ENCODE results near the gene MED15.

The MED15 gene

DNA sequence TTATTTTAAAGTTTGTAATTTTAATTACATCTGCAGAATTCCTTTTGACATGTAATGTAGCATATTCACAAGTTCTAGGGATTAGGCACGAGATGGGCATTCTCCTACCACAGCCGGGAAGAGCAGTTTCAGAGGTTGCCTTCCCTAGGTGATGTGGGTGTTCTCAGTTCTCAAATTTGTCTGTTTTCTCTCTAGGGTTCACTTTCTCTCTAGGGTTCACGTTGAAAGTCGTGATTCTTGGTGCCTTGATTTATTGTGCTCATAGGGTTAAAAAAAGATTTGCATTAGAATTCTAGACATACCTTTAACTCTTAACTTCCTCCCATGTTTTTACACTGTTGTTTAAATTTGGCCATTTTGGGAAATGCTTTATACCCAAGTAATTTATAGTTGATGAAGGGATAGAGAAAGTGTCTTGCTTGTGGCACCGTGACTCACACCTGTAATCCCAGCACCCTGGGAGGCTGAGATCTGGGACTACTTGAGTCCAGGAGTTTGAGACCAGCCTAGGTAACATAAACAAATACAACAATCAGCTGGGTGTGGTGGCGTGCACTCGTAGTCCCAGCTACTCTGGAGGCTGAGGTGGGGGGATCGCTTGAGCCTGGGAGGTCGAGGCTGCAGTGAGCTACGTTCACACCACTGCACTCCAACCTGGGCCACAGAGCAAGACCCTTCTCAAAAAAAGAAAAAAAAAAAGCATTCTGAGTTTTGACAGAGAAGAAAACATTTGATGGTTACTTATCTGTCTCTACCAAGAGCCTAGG, 3.6 kb downstream of the MED15 start:
- DNase-seq (ENCODE audit: low spot score) = no peak

DNA sequence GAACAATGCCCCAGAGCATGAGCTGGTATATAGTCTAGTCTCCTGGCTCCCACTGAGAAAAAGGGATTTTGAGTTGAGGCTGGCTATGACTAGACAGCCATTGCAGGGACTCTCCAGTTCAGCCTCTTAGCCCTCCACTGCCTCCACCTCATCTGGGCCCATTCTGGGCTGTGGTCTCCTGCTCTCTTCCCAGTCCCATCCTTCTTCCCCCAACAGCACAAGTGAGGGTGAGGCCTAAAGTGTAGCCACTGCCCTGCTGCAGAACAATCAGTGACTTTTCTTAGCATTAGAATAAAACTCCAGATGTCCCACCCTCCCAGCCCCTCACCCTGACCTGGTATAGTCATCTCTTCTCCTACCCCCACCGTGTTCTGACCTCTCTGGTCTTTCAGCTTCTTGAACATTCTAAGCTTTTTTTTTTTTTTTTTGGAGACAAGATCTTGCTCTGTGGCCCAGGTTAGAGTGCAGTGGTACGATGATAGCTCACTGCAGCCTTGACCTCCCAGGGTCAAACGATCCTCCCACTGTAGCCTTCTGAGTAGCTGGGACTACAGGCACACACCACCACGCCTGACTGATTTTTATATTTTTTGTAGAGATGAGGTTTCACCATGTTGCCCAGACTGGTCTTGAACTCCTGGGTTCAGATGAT, 4.3 kb downstream of the MED15 start:
- no peak for DNase-seq (ENCODE audit: low spot score)

DNA sequence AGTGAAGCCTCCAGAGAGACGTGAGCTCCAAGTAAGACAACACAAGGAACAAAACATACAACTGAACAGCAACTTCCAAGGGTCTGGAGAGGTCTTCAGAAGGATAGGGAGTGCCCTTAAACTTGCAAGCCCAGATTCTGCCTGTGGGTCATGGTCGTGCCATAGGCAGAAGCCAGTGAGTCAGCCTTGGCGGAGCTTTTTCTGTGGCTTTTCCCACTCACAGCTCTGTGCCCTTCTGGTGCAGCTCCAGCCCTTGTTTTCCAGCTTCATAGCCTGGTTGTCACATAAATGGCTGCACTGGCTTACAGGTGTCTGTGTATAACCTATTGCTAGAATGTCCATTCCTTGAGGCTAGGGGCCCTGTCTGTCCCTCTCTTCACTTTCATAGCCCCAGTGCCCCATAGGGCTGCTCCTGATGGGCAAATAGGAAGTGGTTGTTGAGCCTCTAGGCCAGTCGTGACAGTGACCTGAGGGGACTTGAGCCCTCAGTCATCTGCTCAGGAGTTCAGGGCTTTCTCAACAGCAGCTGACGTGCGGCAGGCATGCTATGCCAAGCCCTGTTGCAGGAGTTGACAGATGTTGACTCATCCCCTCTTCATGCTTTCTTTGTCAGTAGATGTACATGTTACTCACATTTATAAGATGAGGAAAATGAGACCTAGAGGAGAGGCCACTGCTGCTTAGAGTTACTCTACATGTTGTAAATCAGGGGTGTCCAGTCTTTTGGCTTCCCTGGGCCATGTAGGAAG, 7.4 kb downstream of the MED15 start:
- peak; percentile 82 for DNase-seq (ENCODE audit: low spot score)

DNA sequence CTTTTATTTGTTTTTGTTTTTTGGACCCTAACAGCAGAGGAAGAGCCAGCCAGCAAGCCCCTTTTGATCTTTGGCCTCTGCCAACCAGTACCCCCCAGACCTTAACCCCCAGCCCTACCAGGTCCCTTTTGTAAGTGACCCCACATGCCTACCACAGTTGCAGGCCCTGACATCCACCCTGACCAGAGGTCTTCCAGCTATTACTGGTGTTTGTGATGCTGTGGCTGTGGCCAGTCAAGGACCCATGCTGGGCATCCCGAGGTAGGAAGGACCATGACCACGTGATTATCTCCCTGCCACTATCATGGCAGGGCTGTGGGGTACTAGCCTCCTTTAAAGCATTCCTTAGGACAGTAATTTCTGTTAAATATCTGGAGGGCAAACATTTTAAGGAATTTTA, 9.0 kb downstream of the MED15 start:
- DNase-seq (ENCODE audit: low spot score) = no peak

DNA sequence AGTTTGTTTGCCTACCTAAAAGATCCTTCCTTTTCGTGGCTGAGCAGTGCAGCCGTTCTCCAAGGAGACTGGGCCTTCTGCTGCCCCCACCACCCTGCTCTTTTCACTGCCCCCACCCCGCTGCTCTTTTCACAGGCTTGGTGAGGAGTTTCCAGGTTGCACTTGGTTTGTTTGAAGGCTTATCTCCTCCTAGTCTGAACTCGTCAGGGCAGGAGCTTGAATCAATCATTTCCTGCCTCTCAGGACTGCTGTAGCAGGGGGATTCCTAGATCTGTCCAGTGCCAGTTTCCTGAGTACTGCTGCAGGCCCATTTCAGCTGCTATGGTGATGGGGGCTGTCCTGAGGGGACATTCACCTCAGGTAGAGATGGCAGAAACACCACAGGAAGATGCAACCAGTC, 10.0 kb downstream of the MED15 start:
- no peak for DNase-seq (ENCODE audit: low spot score)

DNA sequence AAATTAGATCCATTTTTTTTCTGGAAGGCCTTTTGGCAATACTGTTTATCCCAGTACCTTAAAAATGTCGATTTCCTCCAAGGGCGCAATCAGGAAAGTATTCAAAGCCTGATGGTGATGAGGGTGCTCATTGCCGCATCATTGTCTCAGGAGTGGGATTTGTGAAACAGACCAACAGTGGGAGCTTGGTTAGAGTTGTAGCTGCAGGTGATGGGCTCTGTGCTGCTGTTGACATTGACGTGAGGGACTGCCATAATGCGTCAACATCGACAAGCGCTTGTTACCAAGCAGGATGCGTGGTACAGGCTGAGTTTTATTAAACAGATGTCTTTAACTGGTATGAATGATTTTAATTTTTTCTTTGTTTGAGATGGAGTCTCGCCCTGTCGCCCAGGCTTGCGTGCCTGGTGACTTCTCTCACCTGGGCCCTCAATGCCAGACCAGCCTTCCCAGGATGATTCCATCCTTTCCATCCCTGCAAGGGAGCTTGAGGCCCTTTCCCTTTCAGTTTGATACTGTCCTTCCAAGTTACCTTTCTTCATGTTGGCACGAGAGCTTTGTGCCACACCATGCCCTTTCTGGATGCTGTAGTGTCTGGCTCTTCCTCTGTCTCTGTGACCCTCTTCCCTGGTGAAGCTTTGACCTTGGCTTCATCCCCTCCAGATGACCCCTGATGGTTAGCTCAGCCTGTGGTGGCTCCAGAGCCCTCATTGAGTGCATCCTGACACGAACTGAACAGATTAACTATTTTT, 10.6 kb downstream of the MED15 start:
- DNase-seq (ENCODE audit: low spot score) = no peak

DNA sequence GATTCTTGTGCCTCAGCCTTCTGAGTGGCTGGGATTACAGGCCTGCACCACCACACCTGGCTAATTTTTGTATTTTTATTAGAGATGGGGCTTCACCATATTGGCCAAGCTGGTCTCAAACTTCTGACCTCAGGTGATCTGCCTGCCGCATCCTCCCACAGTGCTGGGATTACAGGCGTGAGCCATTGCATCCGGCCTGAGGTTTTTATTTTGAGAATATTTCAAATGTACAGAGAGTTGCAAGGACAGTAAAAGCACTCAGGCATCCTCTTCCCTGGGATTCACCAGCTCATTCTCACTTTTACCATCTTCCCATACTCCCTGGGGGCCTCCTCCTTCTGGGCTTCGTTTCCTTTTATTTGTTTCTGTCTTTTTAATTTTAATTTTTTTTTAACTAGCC, 12.1 kb downstream of the MED15 start:
- DNase-seq (ENCODE audit: low spot score) = no peak

DNA sequence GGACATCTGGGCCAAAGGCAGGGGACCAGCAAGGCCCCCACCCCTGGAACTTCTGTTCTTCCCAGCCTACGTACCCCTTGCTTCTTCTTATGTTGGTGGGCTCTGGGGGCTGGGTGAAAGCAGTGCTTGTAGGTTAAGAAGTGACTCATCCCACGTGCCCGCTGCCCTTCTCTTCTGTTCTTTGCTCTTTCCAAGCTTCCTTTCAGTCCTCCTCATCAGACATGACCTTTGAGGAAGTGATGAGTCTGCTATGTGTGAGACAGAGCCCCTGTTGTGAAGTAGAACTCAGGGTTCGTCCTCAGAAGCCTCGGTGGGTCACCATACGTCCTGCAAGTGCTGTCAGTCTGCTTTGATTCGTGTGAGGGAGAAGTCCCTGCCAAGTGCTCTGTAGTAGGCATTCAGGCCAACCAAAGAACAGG, 12.7 kb downstream of the MED15 start:
- DNase-seq (ENCODE audit: low spot score) = no peak

DNA sequence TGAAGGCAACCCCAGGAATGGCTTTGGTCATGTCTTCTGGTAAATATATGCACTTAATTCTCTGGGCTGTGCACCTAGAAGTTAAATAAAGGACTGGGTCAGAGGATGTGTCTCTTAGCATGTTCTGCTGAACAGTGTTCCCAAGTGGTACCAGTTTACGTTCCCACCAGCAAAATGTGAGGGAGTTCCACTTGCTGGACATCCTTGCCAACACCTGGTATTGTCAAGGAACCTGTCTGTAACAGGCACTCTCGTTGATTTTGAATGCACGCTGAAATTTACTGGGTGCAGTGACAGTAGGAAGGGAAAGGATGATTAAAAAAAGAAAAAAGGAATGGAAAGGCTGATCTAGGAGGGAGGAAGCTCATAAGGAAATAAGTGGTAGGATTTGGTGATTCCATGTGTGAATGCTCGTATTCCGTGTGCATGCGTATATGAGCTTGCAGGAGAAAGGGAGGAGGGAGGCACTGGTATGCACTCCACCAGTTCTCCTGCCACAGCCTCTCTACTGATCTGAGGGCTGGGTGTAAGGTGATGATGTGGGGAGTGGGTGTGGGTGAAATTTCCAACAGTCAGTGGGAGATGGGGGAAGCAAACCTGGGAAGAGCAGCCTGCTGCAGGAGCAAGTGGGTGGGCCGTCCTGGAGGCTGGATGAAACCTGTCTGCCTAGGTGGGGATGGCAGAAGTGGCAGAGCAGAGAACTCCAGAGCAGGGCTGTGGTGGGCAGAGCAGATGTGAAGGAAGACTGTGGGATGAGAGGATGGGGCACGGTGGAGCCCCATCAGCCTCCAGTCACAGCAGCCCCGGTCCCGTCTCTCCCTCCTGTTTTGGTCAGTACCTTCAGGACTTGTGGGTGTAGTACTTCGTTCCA, 15.0 kb downstream of the MED15 start:
- DNase-seq (ENCODE audit: low spot score) = no peak

DNA sequence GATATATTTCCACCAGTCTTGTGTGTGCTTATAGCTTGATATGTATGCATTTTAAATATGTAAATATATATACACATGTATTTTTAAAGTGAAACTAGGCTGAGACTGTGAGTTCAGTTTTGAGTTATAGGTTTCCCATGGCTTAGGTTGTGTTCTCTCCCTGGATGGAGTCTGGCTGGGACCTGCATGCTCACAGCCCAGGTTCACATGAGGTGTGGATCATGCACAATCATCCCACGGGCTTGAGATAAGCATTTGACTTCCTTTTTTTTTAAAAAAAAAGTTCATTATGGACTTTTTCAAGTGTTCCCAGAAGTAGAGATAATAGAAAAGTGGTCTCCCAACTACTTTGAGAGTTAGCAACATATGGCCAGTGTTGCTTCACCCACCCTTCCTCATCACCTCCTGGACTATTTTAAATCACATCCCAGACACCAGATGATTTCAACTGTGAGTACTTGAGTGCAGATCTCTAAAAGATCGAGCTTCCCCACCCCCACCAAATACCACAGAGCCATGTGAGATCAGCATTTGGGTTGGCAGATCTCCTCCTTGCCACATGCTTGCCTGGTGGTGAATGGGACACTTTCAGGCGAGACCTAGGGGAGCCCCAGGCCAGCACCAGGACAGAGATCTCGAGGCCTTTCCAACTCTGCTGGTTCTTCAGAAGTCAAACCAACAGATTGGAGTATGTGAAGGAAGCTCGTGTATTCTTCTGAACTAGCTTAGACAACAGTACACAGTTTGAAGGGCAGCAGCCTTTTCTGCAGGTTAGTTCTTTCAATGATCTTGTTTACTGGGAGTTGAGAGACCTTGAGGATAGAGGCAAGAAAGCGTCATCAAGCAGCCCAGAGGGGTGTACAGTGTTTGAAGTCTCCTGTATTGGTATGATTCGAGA, 15.9 kb downstream of the MED15 start:
- DNase-seq (ENCODE audit: low spot score) = no peak

DNA sequence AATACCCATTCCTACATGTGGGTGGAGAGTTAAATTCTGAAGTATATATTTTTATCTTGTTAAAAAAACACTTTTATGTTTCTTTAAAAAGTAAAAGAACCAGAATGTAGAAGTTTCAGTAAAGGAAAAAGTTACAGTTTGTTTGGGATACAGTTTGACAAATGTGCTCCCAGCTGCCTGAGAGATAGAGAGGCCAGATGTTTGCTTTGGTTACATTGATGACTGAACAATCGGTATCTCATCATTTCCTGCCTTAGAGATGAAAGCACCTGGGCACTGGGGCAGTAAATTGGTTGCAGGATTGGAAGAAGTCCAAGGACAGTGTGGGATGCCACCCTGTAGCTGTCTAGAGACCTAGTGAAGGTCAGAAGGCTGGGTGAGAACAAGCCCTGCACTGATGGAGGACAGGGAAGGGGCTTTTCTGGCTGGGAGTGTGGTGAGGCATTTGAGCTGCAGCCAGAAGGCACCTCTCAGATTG, 16.6 kb downstream of the MED15 start:
- no peak for DNase-seq (ENCODE audit: low spot score)

DNA sequence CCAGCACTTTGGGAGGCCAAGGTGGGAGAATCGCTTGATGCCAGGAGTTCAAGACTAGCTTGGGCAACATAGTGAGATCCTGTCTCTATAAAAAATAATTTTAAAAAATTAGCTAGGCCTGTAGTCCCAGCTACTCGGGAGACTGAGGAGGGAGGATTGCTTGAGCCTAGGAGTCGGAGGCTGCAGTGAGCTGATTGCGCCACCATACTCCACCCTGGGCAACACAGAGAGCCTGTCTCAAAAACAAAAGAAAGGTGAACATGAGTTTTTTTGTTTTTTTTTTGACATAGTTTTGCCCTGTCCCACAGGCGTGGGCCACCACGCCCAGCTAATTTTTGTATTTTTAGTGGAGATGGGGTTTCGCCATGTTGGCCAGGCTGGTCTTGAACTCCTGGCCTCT, 17.6 kb downstream of the MED15 start:
- DNase-seq (ENCODE audit: low spot score) = no peak

DNA sequence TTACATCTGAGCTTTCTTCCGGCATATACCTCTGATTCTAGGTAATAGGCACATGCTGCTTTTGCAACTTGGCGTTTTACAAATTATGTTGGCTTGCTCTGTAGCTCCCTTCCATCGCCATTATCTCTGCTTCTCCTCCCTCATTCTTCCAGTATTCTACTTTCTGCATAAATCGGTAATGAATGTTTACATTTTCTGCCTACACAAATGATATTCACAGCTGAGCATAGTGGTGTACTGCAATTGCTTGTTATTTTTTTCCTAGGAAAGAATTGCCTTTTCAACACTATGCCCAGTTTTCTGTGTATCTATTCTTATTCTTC, 18.9 kb downstream of the MED15 start:
- no peak for DNase-seq (ENCODE audit: low spot score)

DNA sequence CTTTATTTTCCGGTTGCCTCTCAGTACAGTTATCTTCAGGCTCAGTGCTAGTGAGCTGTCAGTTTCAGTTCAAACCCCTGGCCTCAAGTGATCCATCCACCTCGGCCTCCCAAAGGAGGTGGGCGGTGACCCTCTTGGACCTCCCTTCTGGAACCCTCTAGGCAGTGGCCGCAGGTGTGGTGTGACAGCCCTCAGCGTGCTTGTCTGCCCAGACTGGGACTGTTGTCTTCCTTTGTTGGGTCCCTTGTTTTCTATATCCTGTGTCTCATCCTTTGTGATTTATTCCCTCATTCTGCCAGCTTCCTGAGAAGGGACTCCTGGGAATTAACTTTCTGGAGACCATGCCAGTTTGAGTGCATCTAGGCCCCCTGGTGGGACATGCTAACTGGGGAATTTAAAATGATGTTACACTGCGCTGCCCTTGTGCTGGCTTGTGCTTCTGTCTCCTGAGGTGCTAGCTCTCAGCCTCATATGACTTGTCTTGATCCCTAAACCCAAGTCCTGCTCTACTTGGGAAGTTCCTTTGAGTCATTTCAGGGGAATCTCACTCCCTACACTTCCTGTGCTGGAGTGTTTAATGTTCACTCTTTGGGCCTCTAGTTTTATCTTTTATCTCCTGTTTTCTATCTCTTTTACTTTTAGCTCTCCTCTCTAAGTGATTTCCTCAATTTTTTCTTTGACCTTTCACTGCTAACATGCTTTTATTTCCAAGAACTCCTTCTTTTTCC, 19.4 kb downstream of the MED15 start:
- peak; percentile 43 for DNase-seq (ENCODE audit: low spot score)

DNA sequence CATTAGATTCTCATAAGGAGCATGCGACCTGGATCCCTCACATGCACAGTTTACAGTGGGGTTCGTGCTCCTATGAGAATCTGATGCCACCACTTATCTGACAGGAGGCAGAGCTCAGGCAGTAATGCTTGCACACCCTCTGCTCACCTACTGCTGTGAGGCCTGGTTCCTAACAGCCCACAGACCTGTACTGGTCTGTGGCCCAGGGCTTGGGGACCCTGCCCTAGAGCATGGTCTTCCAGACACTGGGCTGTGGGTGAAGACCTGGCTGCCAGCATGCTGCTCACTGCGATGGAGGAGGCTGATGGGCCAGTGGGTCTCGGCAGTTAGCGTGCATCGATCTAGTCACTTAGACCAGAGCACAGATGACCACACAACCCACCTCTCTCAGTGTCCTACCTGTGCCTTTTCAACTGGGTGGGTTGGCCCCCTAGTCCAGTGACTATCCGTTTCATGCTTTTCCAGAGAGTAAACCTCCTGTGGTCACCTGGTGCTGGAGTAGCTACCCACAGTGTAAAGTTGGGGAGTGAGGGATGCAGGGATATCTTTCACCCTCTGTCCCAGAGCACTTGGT, 21.1 kb downstream of the MED15 start:
- DNase-seq (ENCODE audit: low spot score) = no peak

DNA sequence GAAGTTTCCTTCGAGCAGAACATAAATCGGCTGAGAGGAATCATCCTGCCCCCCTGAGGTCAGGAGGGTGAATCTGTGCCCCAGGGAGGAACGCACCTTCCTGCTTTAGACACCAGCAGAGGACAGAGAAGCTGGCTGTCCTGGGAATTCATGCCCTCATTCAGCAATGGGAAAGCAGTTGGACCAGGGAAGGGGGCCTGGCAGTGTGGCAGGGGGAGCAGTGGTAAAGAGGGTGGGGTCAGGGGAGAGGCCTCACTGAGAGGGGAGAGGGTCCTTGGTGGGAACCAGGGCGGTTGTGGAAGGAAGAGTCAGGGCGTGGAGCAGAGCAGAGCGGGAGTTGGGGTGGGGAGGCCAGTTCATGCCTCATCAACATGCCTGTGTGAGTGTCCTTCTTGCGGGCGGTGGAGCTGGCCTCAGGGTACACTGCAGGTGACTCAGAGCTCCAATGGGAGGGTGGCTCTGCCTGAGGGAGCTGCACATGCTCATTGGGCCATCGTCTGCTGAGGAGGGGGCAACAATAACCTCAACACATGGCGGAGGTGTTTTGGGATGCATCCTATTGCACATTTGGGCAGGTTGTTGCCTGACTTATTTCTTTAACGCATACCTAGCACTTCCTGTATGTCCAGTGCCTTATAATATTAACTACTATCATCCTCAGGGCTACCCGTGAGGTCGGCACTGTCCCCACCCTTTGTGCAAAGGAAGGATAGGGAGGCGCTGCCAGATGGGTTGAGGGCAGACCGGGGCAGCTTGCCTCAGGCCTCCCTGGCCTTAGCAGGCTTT, 23.2 kb downstream of the MED15 start:
- peak; percentile 57 for DNase-seq (ENCODE audit: low spot score)

DNA sequence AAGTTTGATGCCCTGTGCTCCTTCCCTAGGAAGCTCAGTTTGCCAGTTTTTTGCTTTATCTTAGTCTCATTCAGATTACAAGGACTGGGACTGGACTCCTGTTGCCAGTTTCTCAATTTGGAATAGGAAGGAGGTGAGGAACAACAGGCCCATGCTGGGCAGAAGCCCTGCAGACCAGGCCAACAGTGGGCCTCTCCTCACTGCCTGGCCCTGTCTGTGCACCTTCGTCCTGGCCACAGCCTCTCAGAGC, 23.7 kb downstream of the MED15 start:
- DNase-seq (ENCODE audit: low spot score) = no peak

DNA sequence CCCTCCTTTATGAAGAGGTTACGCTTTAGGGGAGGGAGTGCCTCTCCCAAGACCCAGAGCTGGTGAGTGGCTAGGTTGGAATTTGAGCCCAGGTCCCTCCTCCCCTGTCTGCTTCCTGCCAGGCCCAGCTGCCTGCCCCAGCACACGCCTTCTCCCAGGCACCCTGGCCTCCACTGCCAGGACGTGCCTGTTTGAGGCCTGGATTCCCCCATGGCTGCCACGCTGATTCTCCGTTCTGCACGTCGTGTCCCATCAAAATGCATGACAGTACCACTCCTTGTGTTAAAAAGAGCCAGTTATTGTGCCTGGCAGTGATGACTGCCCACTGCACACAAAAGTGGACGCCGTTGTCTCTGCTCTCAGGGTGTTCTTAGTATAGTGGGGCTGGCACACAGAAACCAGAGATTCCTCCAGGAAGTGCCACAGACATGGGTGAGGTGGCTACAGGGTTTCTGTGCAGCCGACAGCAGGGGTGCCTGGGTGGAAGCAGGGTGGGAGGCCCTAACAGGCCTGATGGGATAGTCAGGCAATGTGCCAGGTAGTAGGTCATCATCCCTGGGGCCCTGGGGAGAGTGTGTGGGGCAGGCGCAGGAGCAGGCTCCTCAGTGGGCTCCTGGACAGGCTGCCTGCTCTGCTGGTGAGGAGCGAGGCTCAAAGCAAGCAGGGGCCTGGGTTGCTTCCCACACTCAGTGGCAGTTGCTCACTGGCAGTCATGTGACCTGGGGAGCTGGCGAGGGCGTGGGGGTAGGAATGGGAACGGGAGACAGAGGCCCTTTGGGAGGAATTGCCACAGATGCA, 24.2 kb downstream of the MED15 start:
- DNase-seq (ENCODE audit: low spot score) = peak; percentile 81
